ENCODE results near the gene UPP1. TPM values are rescaled to one million over a fixed set of nuclear protein-coding genes. Genes with fewer than 3 reads are reported as not detected.

The UPP1 gene
- total and polyA plus RNA-seq, 2 experiments from 2014 or later: 26.5 to 28.3 TPM

GRCh38 chr7:48094861-48095293 lies 5.8 kb downstream of the UPP1 start:
- Histone ChIP-seq H3K27ac (no peak overlapping the region), H3K9me3 (ENCODE audit: low read depth) (no peaks in the 10 kb centered on the region), H3K4me3 (no peak overlapping the region), H3K36me3 (no peaks in the 10 kb centered on the region), H3K4me1 (ENCODE audit: low read depth) (no peaks in the 10 kb centered on the region), H3K27me3 (peaks cover 3% of the 10 kb centered on the region)
- TF ChIP-seq CTCF (IDR thresholded peaks at IDR 0.05; ENCODE audit: low read depth, low read length): no peak
- peak in 1 of 2 donors; percentile 79 for DNase-seq (ENCODE audit: low read depth in 1 of 2, low spot score in 1 of 2)

- H3K4me3 ChIP-seq: no peak overlapping the region
- H3K27ac ChIP-seq: no peak overlapping the region
- peaks cover 3% of the 10 kb centered on the region for H3K27me3 ChIP-seq
- H3K36me3 ChIP-seq: no peaks in the 10 kb centered on the region
- DNase-seq (ENCODE audit: low read depth in 1 of 2, low spot score in 1 of 2): no peak
- H3K9me3 ChIP-seq (ENCODE audit: low read depth): no peaks in the 10 kb centered on the region
- no peak for TF ChIP-seq CTCF (IDR thresholded peaks at IDR 0.05; ENCODE audit: low read depth, low read length)
- H3K4me1 ChIP-seq (ENCODE audit: low read depth): no peaks in the 10 kb centered on the region
These were observed 7.2 kb downstream of the UPP1 start for GRCh38 chr7:48096273-48096672.

GRCh38 chr7:48097521-48098231 lies 8.6 kb downstream of the UPP1 start:
- Histone ChIP-seq H3K4me1 (ENCODE audit: low read depth) (no peaks in the 10 kb centered on the region), H3K9me3 (ENCODE audit: low read depth) (no peaks in the 10 kb centered on the region), H3K27me3 (no peaks in the 10 kb centered on the region), H3K4me3 (no peak overlapping the region), H3K27ac (no peak overlapping the region), H3K36me3 (no peaks in the 10 kb centered on the region)
- DNase-seq (ENCODE audit: low read depth in 1 of 2, low spot score in 1 of 2): no peak
- no peak for TF ChIP-seq CTCF (IDR thresholded peaks at IDR 0.05; ENCODE audit: low read depth, low read length)

- Histone ChIP-seq H3K27ac (no peak overlapping the region), H3K36me3 (no peaks in the 10 kb centered on the region), H3K4me3 (no peak overlapping the region), H3K9me3 (ENCODE audit: low read depth) (no peaks in the 10 kb centered on the region), H3K4me1 (ENCODE audit: low read depth) (no peaks in the 10 kb centered on the region), H3K27me3 (no peaks in the 10 kb centered on the region)
- no peak for DNase-seq (ENCODE audit: low read depth in 1 of 2, low spot score in 1 of 2)
- TF ChIP-seq CTCF (IDR thresholded peaks at IDR 0.05; ENCODE audit: low read depth, low read length): no peak
These were observed 9.8 kb downstream of the UPP1 start for GRCh38 chr7:48098846-48099245.

GRCh38 chr7:48099781-48100180 lies 10.7 kb downstream of the UPP1 start:
- DNase-seq (ENCODE audit: low read depth in 1 of 2, low spot score in 1 of 2): no peak
- no peaks in the 10 kb centered on the region for H3K9me3 ChIP-seq (ENCODE audit: low read depth)
- H3K4me3 ChIP-seq: no peak overlapping the region
- TF ChIP-seq CTCF (IDR thresholded peaks at IDR 0.05; ENCODE audit: low read depth, low read length): no peak
- no peaks in the 10 kb centered on the region for H3K36me3 ChIP-seq
- no peaks in the 10 kb centered on the region for H3K4me1 ChIP-seq (ENCODE audit: low read depth)
- no peak overlapping the region for H3K27ac ChIP-seq
- H3K27me3 ChIP-seq: no peaks in the 10 kb centered on the region

Measured in cardiac muscle cell (in vitro differentiated cells and primary cell).